HepG2 (cell line): Measurements from ENCODE around the gene CNOT10.

Source experiments
- CBX1 ChIP-seq: IDR thresholded peaks from one replicate; pipeline ENCODE4 v1.6.1; 2016; ENCODE audit warnings: antibody characterized with exemption, low read depth
- HCFC1 ChIP-seq: fragments of 150-350 bp; IDR thresholded peaks from 2 replicates; pipeline ENCODE4 v1.6.1; 2014; ENCODE audit warnings: low read depth, low read length
- HNRNPLL ChIP-seq: fragments of 200-400 bp; formaldehyde crosslinking; IDR thresholded peaks from 2 replicates; pipeline ENCODE4 v1.6.1; 2017; ENCODE audit warnings: mild to moderate bottlenecking, low read depth, low read length; ENCODE audit not compliant: poor library complexity, severe bottlenecking
- MYC ChIP-seq: sonication (generic); formaldehyde crosslinking; IDR thresholded peaks from 2 replicates; pipeline ENCODE4 v1.9.0; 2021; ENCODE audit warnings: missing genetic modification reagents, borderline replicate concordance
- ZNF615 ChIP-seq: sonication (generic); formaldehyde crosslinking; IDR thresholded peaks from 2 replicates; pipeline ENCODE4 v1.5.0; 2020; ENCODE audit warnings: mild to moderate bottlenecking, missing genetic modification reagents, borderline replicate concordance
- TF ChIP-seq, protein P1 (sequence below): sonication (generic); formaldehyde crosslinking; IDR thresholded peaks from 2 replicates; pipeline ENCODE4 v1.5.0; 2020; ENCODE audit warnings: mild to moderate bottlenecking, missing genetic modification reagents, moderate library complexity

DNA sequence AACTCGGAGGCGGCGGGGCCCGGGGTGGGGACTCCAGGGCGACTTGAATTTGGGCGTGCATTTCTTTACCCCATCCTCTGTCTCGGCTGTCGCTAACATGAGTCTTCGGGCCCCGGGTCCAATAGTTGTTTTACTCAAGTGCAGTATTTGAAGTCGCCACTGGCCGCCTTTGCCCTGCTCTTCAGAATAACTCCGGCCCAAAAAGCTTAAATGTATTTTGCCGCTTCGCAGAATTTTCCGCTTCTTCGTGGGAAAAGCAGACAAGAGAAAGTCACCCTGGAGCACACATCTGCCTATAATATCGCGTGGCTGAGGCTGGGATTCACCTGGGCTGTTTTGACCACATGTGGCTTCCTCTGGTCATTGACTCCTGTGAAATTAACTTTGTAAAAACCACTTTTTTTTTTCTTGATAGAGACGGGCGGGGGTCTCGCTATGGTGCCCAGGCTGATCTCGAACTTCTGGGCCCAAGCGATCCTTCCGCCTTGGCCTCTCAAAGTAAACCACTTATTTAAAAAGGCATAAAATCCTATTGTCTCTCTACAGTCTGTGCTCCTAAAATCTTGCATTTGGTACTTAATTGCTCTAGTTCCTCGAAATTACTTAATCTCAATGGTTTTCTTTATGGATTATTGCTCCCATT, 676 bp downstream of the CNOT10 start:
- TF ChIP-seq MYC (CRISPR knock-in tag) (no peak), ZNF615 (no peak), HNRNPLL (no peak), HCFC1 (no peak), CBX1 (no peak)
- TF ChIP-seq, protein P1, sequence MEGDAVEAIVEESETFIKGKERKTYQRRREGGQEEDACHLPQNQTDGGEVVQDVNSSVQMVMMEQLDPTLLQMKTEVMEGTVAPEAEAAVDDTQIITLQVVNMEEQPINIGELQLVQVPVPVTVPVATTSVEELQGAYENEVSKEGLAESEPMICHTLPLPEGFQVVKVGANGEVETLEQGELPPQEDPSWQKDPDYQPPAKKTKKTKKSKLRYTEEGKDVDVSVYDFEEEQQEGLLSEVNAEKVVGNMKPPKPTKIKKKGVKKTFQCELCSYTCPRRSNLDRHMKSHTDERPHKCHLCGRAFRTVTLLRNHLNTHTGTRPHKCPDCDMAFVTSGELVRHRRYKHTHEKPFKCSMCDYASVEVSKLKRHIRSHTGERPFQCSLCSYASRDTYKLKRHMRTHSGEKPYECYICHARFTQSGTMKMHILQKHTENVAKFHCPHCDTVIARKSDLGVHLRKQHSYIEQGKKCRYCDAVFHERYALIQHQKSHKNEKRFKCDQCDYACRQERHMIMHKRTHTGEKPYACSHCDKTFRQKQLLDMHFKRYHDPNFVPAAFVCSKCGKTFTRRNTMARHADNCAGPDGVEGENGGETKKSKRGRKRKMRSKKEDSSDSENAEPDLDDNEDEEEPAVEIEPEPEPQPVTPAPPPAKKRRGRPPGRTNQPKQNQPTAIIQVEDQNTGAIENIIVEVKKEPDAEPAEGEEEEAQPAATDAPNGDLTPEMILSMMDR (CRISPR knock-in tag) = no peak
